GM19193 (cell line): Measurements from ENCODE around the gene BAAT.

Experiments used
- POLR2A ChIP-seq: IDR thresholded peaks from 4 replicates; pipeline ENCODE4 v1.6.1; 2011; ENCODE audit not compliant: insufficient read depth, insufficient read length; ENCODE audit errors: extremely low read depth

BAAT gene

GRCh38 chr9:101312661-101313060, 72.1 kb downstream of the BAAT start:
- no peak for TF ChIP-seq POLR2A

GRCh38 chr9:101311758-101312420, 72.9 kb downstream of the BAAT start:
- TF ChIP-seq POLR2A: no peak

GRCh38 chr9:101311191-101311590, 73.6 kb downstream of the BAAT start:
- no peak for TF ChIP-seq POLR2A
